SU-DHL-6 (cell line): ENCODE results near the gene MYBL2.

Experiments
- H2AFZ ChIP-seq: fragments of 200-600 bp; sonication (generic); 2 replicates; pipeline ENCODE4 v1.6.1; 2014; ENCODE audit warnings: low read depth, mild to moderate bottlenecking, moderate library complexity, mixed read lengths, antibody characterized with exemption, low read length; ENCODE audit not compliant: severe bottlenecking
- H3F3A ChIP-seq: fragments of 200-600 bp; shearing (Covaris generic); 2 replicates; pipeline ENCODE4 v1.6.0; 2016; ENCODE audit warnings: antibody characterized with exemption, mild to moderate bottlenecking; ENCODE audit not compliant: insufficient read depth
- H3K27ac ChIP-seq: fragments of 200-600 bp; sonication (generic); 2 replicates; pipeline ENCODE4 v1.5.1; 2016; ENCODE audit warnings: low read depth, mild to moderate bottlenecking, low read length, moderate library complexity, mixed read lengths
- H3K27me3 ChIP-seq: fragments of 200-600 bp; sonication (generic), shearing (Covaris generic); 2 replicates; pipeline ENCODE4 v1.6.0; 2014; ENCODE audit warnings: mild to moderate bottlenecking, low read length
- H3K36me3 ChIP-seq: fragments of 200-600 bp; sonication (generic); 2 replicates; pipeline ENCODE4 v1.6.1; 2014; ENCODE audit warnings: mild to moderate bottlenecking, low read length, mixed read lengths
- H3K4me2 ChIP-seq: fragments of 300-600, 200-600 bp; shearing (Covaris generic), sonication (generic); 2 replicates; pipeline ENCODE4 v1.6.0; 2014; ENCODE audit warnings: low read length, low read depth, mild to moderate bottlenecking; ENCODE audit not compliant: poor library complexity, severe bottlenecking
- H3K4me3 ChIP-seq: fragments of 200-600 bp; sonication (generic); 2 replicates; pipeline ENCODE4 v1.5.1; 2014; ENCODE audit warnings: antibody characterized with exemption, low read length, mild to moderate bottlenecking, mixed read lengths; ENCODE audit not compliant: insufficient read depth, poor library complexity, severe bottlenecking
- H3K79me2 ChIP-seq: fragments of 200-600 bp; sonication (generic); 2 replicates; pipeline ENCODE4 v1.6.1; 2014; ENCODE audit warnings: mild to moderate bottlenecking, low read length, moderate library complexity; ENCODE audit not compliant: insufficient read depth
- H3K9ac ChIP-seq: fragments of 200-600 bp; sonication (generic); 2 replicates; pipeline ENCODE4 v1.7.0; 2014; ENCODE audit warnings: mild to moderate bottlenecking, low read length
- H3K9me2 ChIP-seq: fragments of 200-600 bp; sonication (generic); replicated peaks from 2 replicates; pipeline ENCODE4 v1.6.1; 2014; ENCODE audit warnings: low read length; ENCODE audit not compliant: insufficient read depth
- H3K9me3 ChIP-seq: fragments of 200-600 bp; sonication (generic); 2 replicates; pipeline ENCODE4 v1.6.1; 2014; ENCODE audit warnings: low read length, mixed read lengths; ENCODE audit not compliant: insufficient read depth
- H4K20me1 ChIP-seq: fragments of 200-600 bp; sonication (generic); 2 replicates; pipeline ENCODE4 v1.6.1; 2014; ENCODE audit warnings: low read depth, mild to moderate bottlenecking, antibody characterized with exemption, low read length, moderate library complexity, mixed read lengths
- CTCF ChIP-seq: fragments of 200-600 bp; sonication (generic); IDR thresholded peaks from one replicate; pipeline ENCODE4 v1.5.1; 2017; ENCODE audit warnings: antibody characterized with exemption, mild to moderate bottlenecking, low read length, moderate library complexity; ENCODE audit not compliant: insufficient read depth, poor library complexity, severe bottlenecking
- EZH2phosphoT487 ChIP-seq: fragments of 200-600 bp; sonication (generic), shearing (Covaris generic); conservative IDR thresholded peaks from 2 replicates; pipeline ENCODE4 v1.6.1; 2018; ENCODE audit warnings: mild to moderate bottlenecking, antibody characterized with exemption, low read length, moderate library complexity, mixed read lengths

Gene MYBL2

GRCh38 chr20:43715044-43715443 lies 48.1 kb downstream of the MYBL2 start:
- no peaks in the 10 kb centered on the region for H3K27me3 ChIP-seq
- no peaks in the 10 kb centered on the region for H3K9me3 ChIP-seq
- no peak overlapping the region for H3K4me3 ChIP-seq
- H4K20me1 ChIP-seq = no peaks in the 10 kb centered on the region
- H3F3A ChIP-seq = peaks cover 11% of the 10 kb centered on the region
- no peak for TF ChIP-seq CTCF
- no peak for TF ChIP-seq EZH2phosphoT487
- no peak overlapping the region for H2AFZ ChIP-seq
- H3K79me2 ChIP-seq = 0 out of 2 replicates have a peak, but pooled peaks cover 5% of the 10 kb centered on the region
- H3K9ac ChIP-seq = no peak overlapping the region
- no peaks in the 10 kb centered on the region; the same call in 1 of the 2 replicates for H3K36me3 ChIP-seq
- no peak overlapping the region for H3K27ac ChIP-seq
- H3K4me2 ChIP-seq = no peak overlapping the region
- H3K9me2 ChIP-seq = no peaks in the 10 kb centered on the region

GRCh38 chr20:43715511-43715910 lies 48.6 kb downstream of the MYBL2 start:
- Histone ChIP-seq H3K79me2 (0 out of 2 replicates have a peak, but pooled peaks cover 5% of the 10 kb centered on the region), H3K36me3 (no peaks in the 10 kb centered on the region; the same call in 1 of the 2 replicates), H3K9me3 (no peaks in the 10 kb centered on the region), H2AFZ (no peak overlapping the region), H3K4me3 (no peak overlapping the region), H3K9ac (no peak overlapping the region), H4K20me1 (no peaks in the 10 kb centered on the region), H3K9me2 (no peaks in the 10 kb centered on the region), H3K27me3 (no peaks in the 10 kb centered on the region), H3F3A (peaks cover 7% of the 10 kb centered on the region), H3K4me2 (no peak overlapping the region), H3K27ac (no peak overlapping the region)
- TF ChIP-seq CTCF = no peak
- no peak for TF ChIP-seq EZH2phosphoT487

GRCh38 chr20:43716123-43716522 lies 49.2 kb downstream of the MYBL2 start:
- H3K9me3 ChIP-seq = no peaks in the 10 kb centered on the region
- H3K4me3 ChIP-seq = no peak overlapping the region
- H4K20me1 ChIP-seq = no peaks in the 10 kb centered on the region
- H3K27me3 ChIP-seq = no peaks in the 10 kb centered on the region
- no peaks in the 10 kb centered on the region; the same call in 1 of the 2 replicates for H3K36me3 ChIP-seq
- peaks cover under 1% of the 10 kb centered on the region for H3F3A ChIP-seq
- no peak overlapping the region for H2AFZ ChIP-seq
- H3K79me2 ChIP-seq = 0 out of 2 replicates have a peak, but pooled peaks cover 5% of the 10 kb centered on the region
- no peak overlapping the region for H3K4me2 ChIP-seq
- no peak overlapping the region for H3K9ac ChIP-seq
- TF ChIP-seq EZH2phosphoT487 (no peak), CTCF (no peak)
- H3K9me2 ChIP-seq = no peaks in the 10 kb centered on the region
- H3K27ac ChIP-seq = no peak overlapping the region
